Thoracic aorta (tissue), 2 donors: ENCODE measurements around the gene IFT122. TPM values are rescaled to one million over a fixed set of nuclear protein-coding genes. Genes with fewer than 3 reads are reported as not detected.

ENCODE experiments used
- ATAC-seq: fragments of 150-250 bp; one replicate; pipeline ENCODE4 v1.8.0; 2017; ENCODE audit warnings: low read depth; ENCODE audit not compliant: insufficient number of reproducible peaks, low FRiP score
- DNase-seq: peaks from one replicate; pipeline ENCODE4 v3.0.0-alpha.2; 2020; ENCODE audit warnings: low spot score
- H3K27ac ChIP-seq, 2 donors: fragments of 200-600 bp; sonication (generic); 1 replicate in 1 of 2; 2 replicates in 1 of 2; pipeline ENCODE4 v1.5.1; 2016; ENCODE audit warnings: mild to moderate bottlenecking in 2 of 2, moderate library complexity in 2 of 2
- H3K27me3 ChIP-seq: fragments of 200-600 bp; sonication (generic); replicated peaks from 2 replicates; pipeline ENCODE4 v1.6.0; 2016; ENCODE audit warnings: mild to moderate bottlenecking; ENCODE audit not compliant: insufficient read depth
- H3K36me3 ChIP-seq: fragments of 200-600 bp; sonication (generic); one replicate; pipeline ENCODE4 v1.5.1; 2016
- H3K4me1 ChIP-seq, 2 donors: fragments of 200-600 bp; sonication (generic); 1 replicate in 1 of 2; 2 replicates in 1 of 2; pipeline versions ENCODE4 v1.5.1 to v1.6.0; 2016; ENCODE audit warnings: low read depth in 2 of 2, mild to moderate bottlenecking in 1 of 2; ENCODE audit not compliant: control insufficient read depth in 1 of 2
- H3K4me3 ChIP-seq: fragments of 200-600 bp; sonication (generic); 2 replicates; pipeline ENCODE4 v1.5.1; 2016; ENCODE audit warnings: mild to moderate bottlenecking
- H3K9me3 ChIP-seq: fragments of 200-600 bp; sonication (generic); 2 replicates; pipeline ENCODE4 v1.5.1; 2016
- total RNA-seq, 2 donors: library from RNA; depleted of rRNA; stranded (reverse); fragments of >200 nt; gene quantifications; one replicate each; pipeline versions ENCODE4 v1.1.0 to v1.2.3, GENCODE V29; 2016
- TF ChIP-seq, protein P1 (sequence below): fragments of 200-600 bp; sonication (generic); IDR thresholded peaks from one replicate; pipeline ENCODE4 v1.5.1; 2019; ENCODE audit warnings: antibody characterized with exemption

Gene IFT122
- total RNA-seq, 2 donors from 2014 or later, result 50.1 to 61.9 TPM

DNA sequence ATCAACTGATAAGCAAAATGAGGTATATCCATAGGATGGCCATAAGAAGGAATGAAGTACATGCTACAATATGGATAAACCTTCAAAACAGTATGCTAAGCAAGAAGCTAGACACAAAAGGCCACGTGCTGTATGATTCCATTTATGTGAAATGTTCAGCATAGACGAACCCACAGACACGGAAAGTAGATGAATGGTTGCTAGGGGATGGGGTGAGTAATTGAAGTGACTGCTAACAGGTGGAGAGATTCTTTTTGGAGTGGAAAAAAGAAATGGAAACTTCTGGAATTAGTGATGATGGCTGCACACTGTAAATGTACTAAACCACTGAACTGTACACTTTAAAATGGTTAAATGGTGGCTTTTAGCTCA is 11.0 kb upstream of the IFT122 start:
- DNase-seq (no peak), ATAC-seq (no peak)
- peaks cover 25% of the 10 kb centered on the region for H3K36me3 ChIP-seq
- peak overlapping the region; percentile 81 for H3K4me3 ChIP-seq
- TF ChIP-seq, protein P1, sequence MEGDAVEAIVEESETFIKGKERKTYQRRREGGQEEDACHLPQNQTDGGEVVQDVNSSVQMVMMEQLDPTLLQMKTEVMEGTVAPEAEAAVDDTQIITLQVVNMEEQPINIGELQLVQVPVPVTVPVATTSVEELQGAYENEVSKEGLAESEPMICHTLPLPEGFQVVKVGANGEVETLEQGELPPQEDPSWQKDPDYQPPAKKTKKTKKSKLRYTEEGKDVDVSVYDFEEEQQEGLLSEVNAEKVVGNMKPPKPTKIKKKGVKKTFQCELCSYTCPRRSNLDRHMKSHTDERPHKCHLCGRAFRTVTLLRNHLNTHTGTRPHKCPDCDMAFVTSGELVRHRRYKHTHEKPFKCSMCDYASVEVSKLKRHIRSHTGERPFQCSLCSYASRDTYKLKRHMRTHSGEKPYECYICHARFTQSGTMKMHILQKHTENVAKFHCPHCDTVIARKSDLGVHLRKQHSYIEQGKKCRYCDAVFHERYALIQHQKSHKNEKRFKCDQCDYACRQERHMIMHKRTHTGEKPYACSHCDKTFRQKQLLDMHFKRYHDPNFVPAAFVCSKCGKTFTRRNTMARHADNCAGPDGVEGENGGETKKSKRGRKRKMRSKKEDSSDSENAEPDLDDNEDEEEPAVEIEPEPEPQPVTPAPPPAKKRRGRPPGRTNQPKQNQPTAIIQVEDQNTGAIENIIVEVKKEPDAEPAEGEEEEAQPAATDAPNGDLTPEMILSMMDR, result no peak
- no peaks in the 10 kb centered on the region for H3K27me3 ChIP-seq
- H3K9me3 ChIP-seq, result no peaks in the 10 kb centered on the region
- H3K27ac ChIP-seq, result peak overlapping the region; percentile 35 to 52
- peaks cover 6 to 11% of the 10 kb centered on the region in 2 donors for H3K4me1 ChIP-seq

- H3K4me1 ChIP-seq, result peaks cover 6 to 12% of the 10 kb centered on the region in 2 donors
- TF ChIP-seq, protein P1, result no peak
- no peak overlapping the region for H3K27ac ChIP-seq
- DNase-seq (no peak), ATAC-seq (no peak)
- H3K36me3 ChIP-seq, result peaks cover 25% of the 10 kb centered on the region
- H3K27me3 ChIP-seq, result no peaks in the 10 kb centered on the region
- no peak overlapping the region for H3K4me3 ChIP-seq
- no peaks in the 10 kb centered on the region for H3K9me3 ChIP-seq
Measured at GRCh38 chr3:129429602-129430001, 10.4 kb upstream of the IFT122 start.

DNA sequence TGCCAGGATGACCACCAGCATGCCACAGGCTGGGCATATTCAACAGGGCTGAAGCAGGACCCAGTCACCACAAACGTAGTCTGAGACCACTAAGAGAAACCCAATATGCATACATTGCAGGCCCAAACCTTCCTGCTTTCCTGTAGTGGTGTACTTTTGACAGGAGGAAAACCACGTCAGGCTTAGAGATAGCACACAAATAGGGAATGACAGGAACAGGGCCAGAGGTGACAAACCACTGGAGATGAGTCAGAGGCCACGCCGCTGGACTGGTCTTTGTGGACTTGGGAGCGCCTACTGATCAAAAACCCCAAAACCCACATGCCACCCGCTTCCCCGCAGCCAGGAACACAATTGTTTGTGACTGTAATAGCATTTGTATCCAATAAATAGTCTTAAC is 8.0 kb upstream of the IFT122 start:
- no peak overlapping the region for H3K27ac ChIP-seq
- no peak overlapping the region for H3K4me3 ChIP-seq
- H3K4me1 ChIP-seq, result peaks cover 27 to 33% of the 10 kb centered on the region in 2 donors
- ATAC-seq, result no peak
- H3K27me3 ChIP-seq, result no peaks in the 10 kb centered on the region
- H3K36me3 ChIP-seq, result peaks cover 30% of the 10 kb centered on the region
- no peaks in the 10 kb centered on the region for H3K9me3 ChIP-seq
- TF ChIP-seq, protein P1, result no peak
- no peak for DNase-seq

- TF ChIP-seq, protein P1, result no peak
- H3K36me3 ChIP-seq, result peaks cover 31% of the 10 kb centered on the region
- no peak for DNase-seq
- H3K4me1 ChIP-seq, result peaks cover 28 to 35% of the 10 kb centered on the region in 2 donors
- H3K4me3 ChIP-seq, result no peak overlapping the region
- H3K27me3 ChIP-seq, result no peaks in the 10 kb centered on the region
- no peak overlapping the region for H3K27ac ChIP-seq
- H3K9me3 ChIP-seq, result no peaks in the 10 kb centered on the region
- ATAC-seq, result no peak
Measured at GRCh38 chr3:129432671-129433070, 7.4 kb upstream of the IFT122 start.

- no peak for DNase-seq
- TF ChIP-seq, protein P1, result no peak
- Histone ChIP-seq H3K36me3 (peaks cover 31% of the 10 kb centered on the region), H3K4me3 (no peak overlapping the region), H3K27ac (no peak overlapping the region), H3K4me1 (peaks cover 28 to 39% of the 10 kb centered on the region in 2 donors), H3K9me3 (no peaks in the 10 kb centered on the region), H3K27me3 (no peaks in the 10 kb centered on the region)
- ATAC-seq, result no peak
Measured at GRCh38 chr3:129433565-129433964, 6.5 kb upstream of the IFT122 start.
